HepG2 (cell line): Measurements from ENCODE around the gene LRPPRC.
"Not testable (repeated sequence)": the region's sequence is repeated elsewhere in the genome, so short reads cannot be mapped to it uniquely, and the experiment has no call there.

Source experiments
- E2F5 ChIP-seq: sonication (generic); formaldehyde crosslinking; conservative IDR thresholded peaks from 2 replicates; pipeline ENCODE4 v1.4.0; 2020; ENCODE audit warnings: missing genetic modification reagents
- TF ChIP-seq, protein P1 (sequence below), 2 experiments: IDR thresholded peaks; 2 replicates each; pipeline ENCODE4 v1.6.1; 2011 to 2012; ENCODE audit warnings: low read length in 2 of 2, borderline replicate concordance in 1 of 2, low read depth in 1 of 2, mild to moderate bottlenecking in 1 of 2, moderate library complexity in 1 of 2

GRCh38 chr2:44013205-44013604 lies 17.4 kb upstream of the LRPPRC start:
- TF ChIP-seq, protein P1, sequence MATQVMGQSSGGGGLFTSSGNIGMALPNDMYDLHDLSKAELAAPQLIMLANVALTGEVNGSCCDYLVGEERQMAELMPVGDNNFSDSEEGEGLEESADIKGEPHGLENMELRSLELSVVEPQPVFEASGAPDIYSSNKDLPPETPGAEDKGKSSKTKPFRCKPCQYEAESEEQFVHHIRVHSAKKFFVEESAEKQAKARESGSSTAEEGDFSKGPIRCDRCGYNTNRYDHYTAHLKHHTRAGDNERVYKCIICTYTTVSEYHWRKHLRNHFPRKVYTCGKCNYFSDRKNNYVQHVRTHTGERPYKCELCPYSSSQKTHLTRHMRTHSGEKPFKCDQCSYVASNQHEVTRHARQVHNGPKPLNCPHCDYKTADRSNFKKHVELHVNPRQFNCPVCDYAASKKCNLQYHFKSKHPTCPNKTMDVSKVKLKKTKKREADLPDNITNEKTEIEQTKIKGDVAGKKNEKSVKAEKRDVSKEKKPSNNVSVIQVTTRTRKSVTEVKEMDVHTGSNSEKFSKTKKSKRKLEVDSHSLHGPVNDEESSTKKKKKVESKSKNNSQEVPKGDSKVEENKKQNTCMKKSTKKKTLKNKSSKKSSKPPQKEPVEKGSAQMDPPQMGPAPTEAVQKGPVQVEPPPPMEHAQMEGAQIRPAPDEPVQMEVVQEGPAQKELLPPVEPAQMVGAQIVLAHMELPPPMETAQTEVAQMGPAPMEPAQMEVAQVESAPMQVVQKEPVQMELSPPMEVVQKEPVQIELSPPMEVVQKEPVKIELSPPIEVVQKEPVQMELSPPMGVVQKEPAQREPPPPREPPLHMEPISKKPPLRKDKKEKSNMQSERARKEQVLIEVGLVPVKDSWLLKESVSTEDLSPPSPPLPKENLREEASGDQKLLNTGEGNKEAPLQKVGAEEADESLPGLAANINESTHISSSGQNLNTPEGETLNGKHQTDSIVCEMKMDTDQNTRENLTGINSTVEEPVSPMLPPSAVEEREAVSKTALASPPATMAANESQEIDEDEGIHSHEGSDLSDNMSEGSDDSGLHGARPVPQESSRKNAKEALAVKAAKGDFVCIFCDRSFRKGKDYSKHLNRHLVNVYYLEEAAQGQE (IDR thresholded peaks at IDR 0.05; ENCODE audit: borderline replicate concordance in 1 of 2, low read depth in 1 of 2, low read length in 2 of 2) = not testable (repeated sequence)
- not testable (repeated sequence) for TF ChIP-seq E2F5 (CRISPR knock-in tag)
